Smooth muscle cell (in vitro differentiated cells): ENCODE results near the gene SUN1. TPM values are rescaled to one million over a fixed set of nuclear protein-coding genes. Genes with fewer than 3 reads are reported as not detected.
A peak's percentile ranks its signal among the peaks of the same experiment; 100 is the strongest.

Experiments used
- DNase-seq: peaks from one replicate; lab custom pipeline; 2025; ENCODE audit not compliant: unreplicated experiment; lab: John Stamatoyannopoulos, UW
- H2AFZ ChIP-seq: fragments of 200-600 bp; sonication (generic); 2 replicates; pipeline ENCODE4 v1.6.0; 2016; ENCODE audit warnings: antibody characterized with exemption, low read depth, mild to moderate bottlenecking
- H3F3A ChIP-seq: fragments of 200-600 bp; sonication (generic); 2 replicates; pipeline ENCODE4 v1.6.0; 2017; ENCODE audit warnings: antibody characterized with exemption, low read depth
- H3K27ac ChIP-seq: fragments of 200-600 bp; sonication (generic); 2 replicates; pipeline ENCODE4 v1.5.1; 2016; ENCODE audit warnings: low read depth, mild to moderate bottlenecking
- H3K27me3 ChIP-seq: fragments of 200-600 bp; sonication (generic); 2 replicates; pipeline ENCODE4 v1.6.1; 2016; ENCODE audit warnings: low read depth, mild to moderate bottlenecking
- H3K36me3 ChIP-seq: fragments of 200-600 bp; sonication (generic); 2 replicates; pipeline ENCODE4 v1.5.1; 2016; ENCODE audit warnings: low read depth
- H3K4me1 ChIP-seq: fragments of 200-600 bp; sonication (generic); 2 replicates; pipeline ENCODE4 v1.5.1; 2016; ENCODE audit warnings: low read depth
- H3K4me2 ChIP-seq: fragments of 200-600 bp; sonication (generic); 2 replicates; pipeline ENCODE4 v1.6.0; 2016; ENCODE audit warnings: mild to moderate bottlenecking
- H3K4me3 ChIP-seq: fragments of 200-600 bp; sonication (generic); 2 replicates; pipeline ENCODE4 v1.5.1; 2016; ENCODE audit warnings: mild to moderate bottlenecking
- H3K79me2 ChIP-seq: fragments of 200-600 bp; sonication (generic); 2 replicates; pipeline ENCODE4 v1.6.0; 2016; ENCODE audit warnings: low read depth, mild to moderate bottlenecking
- H3K9ac ChIP-seq: fragments of 200-600 bp; sonication (generic); 2 replicates; pipeline ENCODE4 v1.6.0; 2016; ENCODE audit warnings: low read depth
- H3K9me3 ChIP-seq: fragments of 200-600 bp; sonication (generic); replicated peaks from 2 replicates; pipeline ENCODE4 v1.5.1; 2016; ENCODE audit warnings: low read depth
- H4K20me1 ChIP-seq: fragments of 200-600 bp; sonication (generic); 2 replicates; pipeline ENCODE4 v1.6.0; 2016; ENCODE audit warnings: low read depth
- WGBS: methylation state at CpG from one replicate; pipeline ENCODE4 v1.1.7; 2016; ENCODE audit warnings: low lambda C conversion rate; 5-methylcytosine and 5-hydroxymethylcytosine counted together
- polyA plus RNA-seq: library from polyadenylated mRNA; unstranded; fragments of >200 nt; fragmentation: Nextera tagmentation; extraction: Ambion mirVana; gene quantifications from 2 replicates; pipeline ENCODE4 v1.2.1, GENCODE V29; 2016
- total RNA-seq: library from RNA; depleted of rRNA; stranded (reverse); fragments of >200 nt; gene quantifications from 2 replicates; pipeline ENCODE4 v1.2.3, GENCODE V29; 2014
- TF ChIP-seq, protein P1 (sequence below): fragments of 200-600 bp; sonication (generic); IDR thresholded peaks from 2 replicates; pipeline ENCODE4 v1.5.1; 2017; ENCODE audit warnings: borderline replicate concordance, mild to moderate bottlenecking, antibody characterized with exemption; ENCODE audit not compliant: insufficient read depth, poor library complexity, severe bottlenecking

SUN1 gene
- total and polyA plus RNA-seq, 2 experiments from 2014 or later = 50.7 to 90.3 TPM

DNA sequence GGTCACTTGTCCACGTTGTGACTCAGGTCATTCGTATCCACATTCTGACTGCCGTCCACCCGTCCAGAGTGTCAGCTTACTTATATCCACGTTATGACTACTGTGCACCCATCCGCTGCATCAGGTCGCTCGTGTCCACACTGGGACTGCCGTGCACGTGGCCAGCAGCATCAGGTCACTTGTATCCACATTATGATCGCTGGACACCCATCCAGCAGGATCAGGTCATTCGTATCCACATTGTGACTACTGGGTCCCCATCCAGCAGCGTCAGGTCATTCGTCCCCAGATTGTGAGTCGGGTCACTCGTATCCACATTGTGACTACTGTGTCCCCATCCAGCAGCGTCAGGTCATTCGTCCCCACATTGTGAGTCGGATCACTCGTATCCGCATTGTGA, 47.3 kb upstream of the SUN1 start:
- H3K27ac ChIP-seq = no peak overlapping the region
- no peaks in the 10 kb centered on the region for H4K20me1 ChIP-seq
- no peaks in the 10 kb centered on the region for H3K9me3 ChIP-seq
- WGBS = 97% methylated on average over 21 of the region's 21 CpGs
- H3K4me1 ChIP-seq = no peaks in the 10 kb centered on the region
- no peaks in the 10 kb centered on the region for H3F3A ChIP-seq
- no peak overlapping the region for H2AFZ ChIP-seq
- peaks cover 2% of the 10 kb centered on the region for H3K36me3 ChIP-seq
- no peak for DNase-seq
- no peaks in the 10 kb centered on the region for H3K79me2 ChIP-seq
- H3K27me3 ChIP-seq = no peaks in the 10 kb centered on the region
- no peak overlapping the region for H3K4me2 ChIP-seq
- no peak overlapping the region for H3K9ac ChIP-seq
- TF ChIP-seq, protein P1, sequence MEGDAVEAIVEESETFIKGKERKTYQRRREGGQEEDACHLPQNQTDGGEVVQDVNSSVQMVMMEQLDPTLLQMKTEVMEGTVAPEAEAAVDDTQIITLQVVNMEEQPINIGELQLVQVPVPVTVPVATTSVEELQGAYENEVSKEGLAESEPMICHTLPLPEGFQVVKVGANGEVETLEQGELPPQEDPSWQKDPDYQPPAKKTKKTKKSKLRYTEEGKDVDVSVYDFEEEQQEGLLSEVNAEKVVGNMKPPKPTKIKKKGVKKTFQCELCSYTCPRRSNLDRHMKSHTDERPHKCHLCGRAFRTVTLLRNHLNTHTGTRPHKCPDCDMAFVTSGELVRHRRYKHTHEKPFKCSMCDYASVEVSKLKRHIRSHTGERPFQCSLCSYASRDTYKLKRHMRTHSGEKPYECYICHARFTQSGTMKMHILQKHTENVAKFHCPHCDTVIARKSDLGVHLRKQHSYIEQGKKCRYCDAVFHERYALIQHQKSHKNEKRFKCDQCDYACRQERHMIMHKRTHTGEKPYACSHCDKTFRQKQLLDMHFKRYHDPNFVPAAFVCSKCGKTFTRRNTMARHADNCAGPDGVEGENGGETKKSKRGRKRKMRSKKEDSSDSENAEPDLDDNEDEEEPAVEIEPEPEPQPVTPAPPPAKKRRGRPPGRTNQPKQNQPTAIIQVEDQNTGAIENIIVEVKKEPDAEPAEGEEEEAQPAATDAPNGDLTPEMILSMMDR = no peak
- no peak overlapping the region for H3K4me3 ChIP-seq

DNA sequence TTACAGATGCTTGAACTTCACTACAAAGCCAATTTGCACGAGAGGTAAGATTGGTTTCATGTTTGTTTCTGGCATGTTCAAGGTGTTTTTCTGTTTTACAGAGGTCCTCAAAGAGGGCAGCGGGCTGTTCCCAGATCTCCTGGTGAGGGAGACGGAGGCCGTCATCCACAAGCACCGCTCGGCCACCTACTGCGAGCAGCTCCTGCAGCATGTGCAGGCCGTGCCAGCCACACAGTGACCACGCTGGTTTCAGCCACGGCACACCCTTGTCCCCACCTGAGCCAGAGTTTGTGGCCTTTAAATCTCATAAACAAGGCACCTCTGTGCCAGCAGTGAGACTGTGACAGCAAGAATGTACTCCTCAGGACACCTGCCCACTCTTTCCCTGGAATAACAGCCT, 46.9 kb upstream of the SUN1 start:
- TF ChIP-seq, protein P1 = no peak
- Histone ChIP-seq H3K4me2 (no peak overlapping the region), H3K4me3 (no peak overlapping the region), H3K27ac (no peak overlapping the region), H4K20me1 (no peaks in the 10 kb centered on the region), H3F3A (no peaks in the 10 kb centered on the region), H3K9me3 (no peaks in the 10 kb centered on the region), H3K79me2 (no peaks in the 10 kb centered on the region), H3K27me3 (no peaks in the 10 kb centered on the region), H3K36me3 (no peaks in the 10 kb centered on the region), H2AFZ (no peak overlapping the region), H3K4me1 (no peaks in the 10 kb centered on the region), H3K9ac (no peak overlapping the region)
- DNase-seq = no peak
- WGBS = 97% methylated on average over 10 of the region's 10 CpGs

DNA sequence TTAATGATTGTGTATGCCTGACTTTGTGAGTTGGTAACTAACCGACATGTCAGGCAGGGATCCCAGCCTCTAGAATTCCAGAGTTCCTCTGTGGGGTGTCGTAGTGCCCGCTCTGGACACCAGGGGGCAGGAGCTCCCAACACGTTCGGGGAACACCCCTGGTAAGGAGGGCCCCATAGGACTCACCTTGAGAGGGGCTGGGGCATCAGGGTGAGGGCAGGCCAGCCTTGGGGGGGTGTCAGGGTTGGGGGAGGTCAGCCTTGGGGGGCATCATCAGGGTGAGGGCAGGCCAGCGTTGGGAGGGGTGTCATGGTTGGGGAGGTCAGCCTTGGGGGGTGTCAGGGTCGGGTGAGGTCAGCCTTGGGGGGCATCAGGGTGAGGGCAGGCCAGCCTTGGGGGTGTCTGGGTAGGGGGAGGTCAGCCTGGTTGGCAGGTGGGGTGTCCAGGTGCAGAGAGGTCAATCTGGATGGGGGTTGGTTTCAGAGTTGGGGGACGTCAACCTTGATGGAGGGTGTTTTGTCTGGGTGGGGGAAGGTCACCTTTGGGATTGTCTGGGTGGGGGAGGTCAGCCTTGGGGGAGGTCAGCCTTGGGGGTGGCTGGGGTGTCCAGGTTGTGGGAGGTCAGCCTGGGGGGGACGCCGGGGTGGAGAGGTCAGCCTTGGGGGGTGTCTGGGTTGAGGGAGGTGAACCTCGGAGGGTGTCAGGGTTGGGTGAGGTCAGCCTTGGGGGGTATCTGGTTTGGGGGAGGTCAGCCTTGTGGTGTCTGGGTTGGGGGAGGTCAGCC, 45.6 kb upstream of the SUN1 start:
- peak; percentile 29 for DNase-seq
- no peaks in the 10 kb centered on the region for H3K27me3 ChIP-seq
- H2AFZ ChIP-seq = no peak overlapping the region

More for the DNA sequence above, 45.6 kb upstream of the SUN1 start:
- Histone ChIP-seq H3K36me3 (no peaks in the 10 kb centered on the region), H4K20me1 (no peaks in the 10 kb centered on the region), H3K4me1 (no peaks in the 10 kb centered on the region), H3K4me2 (no peak overlapping the region), H3K4me3 (no peak overlapping the region), H3K79me2 (no peaks in the 10 kb centered on the region), H3K9me3 (no peaks in the 10 kb centered on the region), H3K9ac (no peak overlapping the region), H3F3A (no peaks in the 10 kb centered on the region), H3K27ac (no peak overlapping the region)
- 65% methylated on average over 8 of the region's 11 CpGs for WGBS
- TF ChIP-seq, protein P1 = peak; percentile 83
